ENCODE measurements around the gene SWAP70. TPM values are rescaled to one million over a fixed set of nuclear protein-coding genes. Genes with fewer than 3 reads are reported as not detected.

The SWAP70 gene
- total and polyA plus RNA-seq, 2 experiments from 2014 or later, result 30.3 to 33.3 TPM

DNA sequence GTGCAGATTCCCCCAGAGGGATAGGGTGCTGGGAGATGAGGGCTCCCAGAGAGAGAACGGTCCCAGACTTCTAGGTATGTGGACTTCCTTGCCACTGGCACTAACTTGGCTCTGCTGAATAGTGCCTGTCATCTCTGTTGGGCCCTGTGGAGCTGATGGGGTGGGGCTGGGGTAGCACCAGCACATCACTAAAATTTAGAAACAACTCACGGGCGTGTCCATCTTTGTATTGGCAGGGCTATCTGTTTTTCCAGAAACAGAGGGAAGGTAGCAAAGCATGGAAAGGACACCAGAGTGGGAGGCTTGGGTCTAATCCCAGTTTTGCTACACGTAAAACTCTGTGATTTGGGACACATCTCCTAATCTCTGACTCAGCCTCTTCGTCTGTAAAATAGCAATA, 25.8 kb downstream of the SWAP70 start:
- peaks cover 72% of the 10 kb centered on the region for H3K79me2 ChIP-seq (replicated peaks; ENCODE audit: insufficient read depth)

More for the DNA sequence above, 25.8 kb downstream of the SWAP70 start:
- DNase-seq (ENCODE audit: low spot score) (no peak), ATAC-seq (peak; percentile 67)
- no peak overlapping the region for H3K4me3 ChIP-seq
- TF ChIP-seq JUNB (IDR thresholded peaks at IDR 0.05; ENCODE audit: unreplicated experiment) (no peak), ZNF114 (CRISPR knock-in tag; IDR thresholded peaks at IDR 0.05) (no peak), REST (IDR thresholded peaks at IDR 0.05; ENCODE audit: unreplicated experiment) (no peak), NANOG (IDR thresholded peaks at IDR 0.05; ENCODE audit: borderline replicate concordance) (no peak), CTCF (conservative IDR thresholded peaks at IDR 0.05; ENCODE audit: low read depth in 2 of 2) (no peak), ZNF331 (CRISPR knock-in tag; IDR thresholded peaks at IDR 0.05; ENCODE audit: low read depth) (no peak), POLR2AphosphoS5 (IDR thresholded peaks at IDR 0.05; ENCODE audit: low read depth) (no peak), EZH2phosphoT487 (IDR thresholded peaks at IDR 0.05; ENCODE audit: unreplicated experiment) (no peak), EZH2 (IDR thresholded peaks at IDR 0.05; ENCODE audit: low read depth, unreplicated experiment) (no peak)
- TF ChIP-seq, protein P1, sequence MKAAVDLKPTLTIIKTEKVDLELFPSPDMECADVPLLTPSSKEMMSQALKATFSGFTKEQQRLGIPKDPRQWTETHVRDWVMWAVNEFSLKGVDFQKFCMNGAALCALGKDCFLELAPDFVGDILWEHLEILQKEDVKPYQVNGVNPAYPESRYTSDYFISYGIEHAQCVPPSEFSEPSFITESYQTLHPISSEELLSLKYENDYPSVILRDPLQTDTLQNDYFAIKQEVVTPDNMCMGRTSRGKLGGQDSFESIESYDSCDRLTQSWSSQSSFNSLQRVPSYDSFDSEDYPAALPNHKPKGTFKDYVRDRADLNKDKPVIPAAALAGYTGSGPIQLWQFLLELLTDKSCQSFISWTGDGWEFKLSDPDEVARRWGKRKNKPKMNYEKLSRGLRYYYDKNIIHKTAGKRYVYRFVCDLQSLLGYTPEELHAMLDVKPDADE (IDR thresholded peaks at IDR 0.05), result no peak
- 0 out of 2 replicates have a peak, but pooled peaks cover 4% of the 10 kb centered on the region for H4K20me1 ChIP-seq (replicated peaks; ENCODE audit: insufficient read depth)
- Mint-ChIP-seq H3K4me3 (no peak overlapping the region), H3K27ac (no peak overlapping the region), H3K9me3 (no peaks in the 10 kb centered on the region), H3K4me1 (peaks cover 18% of the 10 kb centered on the region), H3K36me3 (ENCODE audit: low read depth) (peaks cover 10% of the 10 kb centered on the region), H3K27me3 (ENCODE audit: insufficient read depth, low read depth, poor library complexity) (no peaks in the 10 kb centered on the region)
- H3F3A ChIP-seq (replicated peaks; ENCODE audit: low read depth), result no peaks in the 10 kb centered on the region; the same call in 1 of the 2 replicates
- H2AFZ ChIP-seq, result no peak overlapping the region
- no peaks in the 10 kb centered on the region for H3K27me3 ChIP-seq (ENCODE audit: insufficient read depth)
- peak overlapping the region; percentile 45 for H3K4me2 ChIP-seq
- peaks cover 3% of the 10 kb centered on the region for H3K36me3 ChIP-seq (ENCODE audit: insufficient read depth)
- no peaks in the 10 kb centered on the region for H3K9me2 ChIP-seq (ENCODE audit: insufficient read depth)
- peak overlapping the region; percentile 41; the same call in 1 of the 2 replicates for H3K27ac ChIP-seq (ENCODE audit: low read depth)
- peaks cover 34% of the 10 kb centered on the region for H3K4me1 ChIP-seq (ENCODE audit: insufficient read depth)
